Dedifferentiated amniotic fluid mesenchymal stem cell (primary cell): ENCODE results near the gene YPEL1.
"Not testable (repeated sequence)": the region's sequence is repeated elsewhere in the genome, so short reads cannot be mapped to it uniquely, and the experiment has no call there.

Experiments
- DNase-seq: peaks from one replicate; pipeline ENCODE4 v3.0.0-alpha.2; 2016; ENCODE audit errors: extremely low spot score

YPEL1 gene

GRCh38 chr22:21753374-21754111, 17.9 kb upstream of the YPEL1 start:
- DNase-seq, result no peak

GRCh38 chr22:21752276-21752675, 16.7 kb upstream of the YPEL1 start:
- no peak for DNase-seq

GRCh38 chr22:21745948-21746347, 10.4 kb upstream of the YPEL1 start:
- DNase-seq, result no peak

- not testable (repeated sequence) for DNase-seq
These were observed 9.3 kb upstream of the YPEL1 start for GRCh38 chr22:21744917-21745316.

GRCh38 chr22:21741790-21742189, 6.2 kb upstream of the YPEL1 start:
- no peak for DNase-seq

GRCh38 chr22:21741059-21741458, 5.5 kb upstream of the YPEL1 start:
- no peak for DNase-seq

- DNase-seq, result no peak
These were observed 4.3 kb upstream of the YPEL1 start for GRCh38 chr22:21739828-21740377.

- no peak for DNase-seq
These were observed 3.4 kb upstream of the YPEL1 start for GRCh38 chr22:21738966-21739365.

GRCh38 chr22:21738081-21738480, 2.5 kb upstream of the YPEL1 start:
- no peak for DNase-seq

GRCh38 chr22:21736948-21737347, 1.4 kb upstream of the YPEL1 start:
- no peak for DNase-seq

GRCh38 chr22:21736084-21736642, 569 bp upstream of the YPEL1 start:
- DNase-seq, result no peak

- no peak for DNase-seq
These were observed 924 bp downstream of the YPEL1 start for GRCh38 chr22:21734540-21735199.

- no peak for DNase-seq
These were observed 4.1 kb downstream of the YPEL1 start for GRCh38 chr22:21731503-21731902.

GRCh38 chr22:21730535-21731308, 4.9 kb downstream of the YPEL1 start:
- DNase-seq, result no peak

GRCh38 chr22:21729184-21729583, 6.4 kb downstream of the YPEL1 start:
- not testable (repeated sequence) for DNase-seq

- no peak for DNase-seq
These were observed 7.3 kb downstream of the YPEL1 start for GRCh38 chr22:21728270-21728669.

- DNase-seq, result no peak
These were observed 7.8 kb downstream of the YPEL1 start for GRCh38 chr22:21727768-21728167.

GRCh38 chr22:21727159-21727558, 8.4 kb downstream of the YPEL1 start:
- no peak for DNase-seq

- DNase-seq, result no peak
These were observed 8.9 kb downstream of the YPEL1 start for GRCh38 chr22:21726650-21727049.

GRCh38 chr22:21725956-21726649, 9.5 kb downstream of the YPEL1 start:
- DNase-seq, result no peak

GRCh38 chr22:21724496-21724895, 11.1 kb downstream of the YPEL1 start:
- not testable (repeated sequence) for DNase-seq
